GM19372 (cell line): ENCODE measurements around the gene AGR2.

Source experiments
- ATAC-seq: cut with Tn5 transposase; IDR thresholded peaks from one replicate; pipeline ENCODE4 v1.9.1; 2021; ENCODE audit warnings: mild to moderate bottlenecking, low read depth, moderate library complexity; ENCODE audit not compliant: unreplicated experiment

Gene AGR2

GRCh38 chr7:16744518-16745250 lies 60.1 kb downstream of the AGR2 start:
- ATAC-seq: no peak

- ATAC-seq: no peak
Observed at GRCh38 chr7:16743236-16743635, 61.6 kb downstream of the AGR2 start.

GRCh38 chr7:16742547-16742946 lies 62.3 kb downstream of the AGR2 start:
- no peak for ATAC-seq
